HepG2 (cell line): ENCODE measurements around the gene HNRNPF. TPM values are rescaled to one million over a fixed set of nuclear protein-coding genes. Genes with fewer than 3 reads are reported as not detected.

Experiments used
- EP300 ChIP-seq, 3 experiments: sonication (generic) in 1 of 3; formaldehyde crosslinking in 1 of 3; IDR thresholded peaks; 2 replicates each; pipeline versions ENCODE4 v1.5.1 to v1.6.1; 2011 to 2020; ENCODE audit warnings: low read depth in 2 of 3, low read length in 2 of 3, borderline replicate concordance in 1 of 3, improper control_type of control experiment in 1 of 3, mild to moderate bottlenecking in 1 of 3, missing genetic modification reagents in 1 of 3, moderate library complexity in 1 of 3
- HHEX ChIP-seq: IDR thresholded peaks from 2 replicates; pipeline ENCODE4 v1.6.1; 2016; ENCODE audit warnings: control low read depth
- HOXA7 ChIP-seq: sonication (generic); formaldehyde crosslinking; IDR thresholded peaks from 2 replicates; pipeline ENCODE4 v1.8.1; 2022; ENCODE audit warnings: mild to moderate bottlenecking, missing genetic modification reagents, moderate library complexity
- NFE2L1 ChIP-seq: sonication (generic); formaldehyde crosslinking; IDR thresholded peaks from 2 replicates; pipeline ENCODE4 v1.4.0; 2020; ENCODE audit warnings: missing genetic modification reagents, mild to moderate bottlenecking, borderline replicate concordance
- RAD51 ChIP-seq: fragments of 450-650 bp; IDR thresholded peaks from 2 replicates; pipeline ENCODE4 v1.6.1; 2016; ENCODE audit warnings: borderline replicate concordance
- RBAK ChIP-seq: sonication (generic); formaldehyde crosslinking; IDR thresholded peaks from 2 replicates; pipeline ENCODE4 v1.5.1; 2020; ENCODE audit warnings: mild to moderate bottlenecking, missing genetic modification reagents
- REL ChIP-seq: sonication (generic); formaldehyde crosslinking; conservative IDR thresholded peaks from 2 replicates; pipeline ENCODE4 v1.8.0; 2022; ENCODE audit warnings: mild to moderate bottlenecking, missing genetic modification reagents, moderate library complexity
- SMAD1 ChIP-seq: sonication (generic); formaldehyde crosslinking; IDR thresholded peaks from 2 replicates; pipeline ENCODE4 v1.4.0; 2020; ENCODE audit warnings: missing genetic modification reagents, low read depth, mild to moderate bottlenecking, borderline replicate concordance
- SMAD3 ChIP-seq: sonication (generic); formaldehyde crosslinking; IDR thresholded peaks from 2 replicates; pipeline ENCODE4 v1.4.0; 2020; ENCODE audit warnings: missing genetic modification reagents
- STAG1 ChIP-seq: sonication (generic); formaldehyde crosslinking; IDR thresholded peaks from 2 replicates; pipeline ENCODE4 v1.4.0; 2020; ENCODE audit warnings: missing genetic modification reagents
- ZFP82 ChIP-seq: sonication (generic); formaldehyde crosslinking; IDR thresholded peaks from 2 replicates; pipeline ENCODE4 v1.5.1; 2020; ENCODE audit warnings: mild to moderate bottlenecking, missing genetic modification reagents, borderline replicate concordance
- ZNF20 ChIP-seq: sonication (generic); formaldehyde crosslinking; IDR thresholded peaks from 2 replicates; pipeline ENCODE4 v1.4.0; 2020; ENCODE audit warnings: mild to moderate bottlenecking, moderate library complexity, missing genetic modification reagents
- ZNF207 ChIP-seq: fragments of 450-650 bp; IDR thresholded peaks from 2 replicates; pipeline ENCODE4 v1.6.1; 2016; ENCODE audit warnings: antibody characterized with exemption, borderline replicate concordance
- ZNF24 ChIP-seq: fragments of 450-650 bp; IDR thresholded peaks from 2 replicates; pipeline ENCODE4 v1.6.1; 2017; ENCODE audit warnings: antibody characterized with exemption, mild to moderate bottlenecking
- ZNF510 ChIP-seq: sonication (generic); formaldehyde crosslinking; IDR thresholded peaks from 2 replicates; pipeline ENCODE4 v1.4.0; 2020; ENCODE audit warnings: low read depth, mild to moderate bottlenecking, missing genetic modification reagents
- ZNF841 ChIP-seq: sonication (generic); formaldehyde crosslinking; IDR thresholded peaks from 2 replicates; pipeline ENCODE4 v1.8.1; 2023; ENCODE audit warnings: missing genetic modification reagents, borderline replicate concordance
- polyA plus RNA-seq, 8 experiments: library from polyadenylated mRNA; depleted of rRNA in 3 of 8; stranded (reverse) in 7 of 8; unstranded in 1 of 8; fragments of >200 nt; fragmentation: Illumina TruSeq in 4 of 8; extraction: Trizol in 4 of 8; gene quantifications; 2 replicates each; pipeline versions ENCODE4 v1.2.1 to v1.2.3, GENCODE V29; 2011 to 2016; ENCODE audit warnings: low read depth in 4 of 8, missing spikeins in 1 of 8, mixed read lengths in 1 of 8; ENCODE audit not compliant: insufficient read depth in 1 of 8
- total RNA-seq, 5 experiments: library from RNA; depleted of rRNA; stranded (reverse); fragments of >200 nt; fragmentation: Illumina TruSeq; extraction: Trizol; gene quantifications; 2 replicates each; pipeline ENCODE4 v1.2.3, GENCODE V29; 2016; ENCODE audit warnings: low read depth in 1 of 5
- TF ChIP-seq, protein P1 (sequence below): sonication (generic); formaldehyde crosslinking; IDR thresholded peaks from 2 replicates; pipeline ENCODE4 v1.8.0; 2022; ENCODE audit warnings: missing genetic modification reagents, mild to moderate bottlenecking, moderate library complexity, borderline replicate concordance
- TF ChIP-seq, protein P2 (sequence below): sonication (generic); formaldehyde crosslinking; IDR thresholded peaks from 2 replicates; pipeline ENCODE4 v1.5.0; 2020; ENCODE audit warnings: mild to moderate bottlenecking, missing genetic modification reagents
- TF ChIP-seq, protein P3 (sequence below): sonication (generic); formaldehyde crosslinking; IDR thresholded peaks from 2 replicates; pipeline ENCODE4 v1.5.0; 2020; ENCODE audit warnings: missing genetic modification reagents
- TF ChIP-seq, protein P4 (sequence below): conservative IDR thresholded peaks from 2 replicates; pipeline ENCODE4 v1.6.1; 2018; ENCODE audit warnings: missing genetic modification reagents
- TF ChIP-seq, protein P5 (sequence below): fragments of 450-650 bp; IDR thresholded peaks from 2 replicates; pipeline ENCODE4 v1.6.1; 2017

The HNRNPF gene
- total and polyA plus RNA-seq, 2 of the 13 experiments (the other 11 are each of a cell fraction or from before 2014, with no cell fraction given), result 166 to 308 TPM

DNA sequence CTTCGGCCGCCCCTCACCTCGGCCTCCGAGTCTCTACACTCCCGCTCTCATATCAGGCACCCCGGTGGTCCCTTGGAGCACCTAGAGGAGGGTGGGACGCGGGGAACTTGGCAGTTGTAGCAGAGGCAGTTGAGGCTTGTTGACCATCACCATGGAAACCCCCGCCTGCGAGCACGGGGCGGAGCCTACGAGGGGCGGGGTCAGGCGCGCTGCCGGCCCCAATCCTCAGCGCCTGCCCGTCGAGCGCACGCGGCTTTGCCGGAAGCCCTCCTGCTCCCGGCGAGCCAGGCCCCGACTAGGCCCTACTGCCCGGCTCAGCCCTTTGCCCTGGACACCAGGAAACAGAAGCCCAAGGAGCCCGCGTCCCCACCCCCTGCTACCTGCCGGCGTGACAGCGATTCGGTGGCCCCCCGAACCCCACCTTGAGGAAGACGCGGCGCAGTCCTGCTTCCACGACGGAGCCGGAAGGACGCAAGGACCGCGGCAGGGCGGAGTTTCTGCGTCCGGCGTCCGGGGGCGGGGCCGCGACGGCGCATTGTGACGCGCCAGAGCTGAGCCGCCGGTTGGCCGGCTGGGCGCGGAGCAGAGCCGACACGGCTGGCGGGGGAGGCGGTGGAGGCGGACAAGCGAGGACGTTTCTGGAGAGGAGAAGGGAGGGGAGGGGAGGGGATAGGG lies at the start of gene HNRNPF (continued):
- TF ChIP-seq REL (CRISPR knock-in tag) (peak; percentile 74; the same call in 1 of the 2 replicates), ZNF20 (CRISPR knock-in tag) (no peak), SMAD1 (no peak), RAD51 (no peak), ZNF841 (CRISPR knock-in tag) (no peak), ZNF24 (no peak), RBAK (CRISPR knock-in tag) (no peak), NFE2L1 (CRISPR knock-in tag) (peak; percentile 37; the same call in 1 of the 2 replicates), ZFP82 (CRISPR knock-in tag) (peak; percentile 31; the same call in 1 of the 2 replicates), HHEX (CRISPR knock-in tag) (no peak), ZNF207 (no peak), STAG1 (CRISPR knock-in tag) (no peak), ZNF510 (CRISPR knock-in tag) (no peak), HOXA7 (CRISPR knock-in tag) (no peak), EP300 (IDR thresholded peaks at IDR 0.05; ENCODE audit: low read depth in 2 of 2, low read length in 2 of 2) (0 out of 4 replicates have a peak, but pooled peaks of 1 of the 2 experiments have one; percentile 18), EP300 (CRISPR knock-in tag; IDR thresholded peaks at IDR 0.05; ENCODE audit: borderline replicate concordance) (no peak), SMAD3 (CRISPR knock-in tag) (no peak)
- TF ChIP-seq, protein P1, sequence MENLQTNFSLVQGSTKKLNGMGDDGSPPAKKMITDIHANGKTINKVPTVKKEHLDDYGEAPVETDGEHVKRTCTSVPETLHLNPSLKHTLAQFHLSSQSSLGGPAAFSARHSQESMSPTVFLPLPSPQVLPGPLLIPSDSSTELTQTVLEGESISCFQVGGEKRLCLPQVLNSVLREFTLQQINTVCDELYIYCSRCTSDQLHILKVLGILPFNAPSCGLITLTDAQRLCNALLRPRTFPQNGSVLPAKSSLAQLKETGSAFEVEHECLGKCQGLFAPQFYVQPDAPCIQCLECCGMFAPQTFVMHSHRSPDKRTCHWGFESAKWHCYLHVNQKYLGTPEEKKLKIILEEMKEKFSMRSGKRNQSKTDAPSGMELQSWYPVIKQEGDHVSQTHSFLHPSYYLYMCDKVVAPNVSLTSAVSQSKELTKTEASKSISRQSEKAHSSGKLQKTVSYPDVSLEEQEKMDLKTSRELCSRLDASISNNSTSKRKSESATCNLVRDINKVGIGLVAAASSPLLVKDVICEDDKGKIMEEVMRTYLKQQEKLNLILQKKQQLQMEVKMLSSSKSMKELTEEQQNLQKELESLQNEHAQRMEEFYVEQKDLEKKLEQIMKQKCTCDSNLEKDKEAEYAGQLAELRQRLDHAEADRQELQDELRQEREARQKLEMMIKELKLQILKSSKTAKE (CRISPR knock-in tag), result no peak
- TF ChIP-seq, protein P2, sequence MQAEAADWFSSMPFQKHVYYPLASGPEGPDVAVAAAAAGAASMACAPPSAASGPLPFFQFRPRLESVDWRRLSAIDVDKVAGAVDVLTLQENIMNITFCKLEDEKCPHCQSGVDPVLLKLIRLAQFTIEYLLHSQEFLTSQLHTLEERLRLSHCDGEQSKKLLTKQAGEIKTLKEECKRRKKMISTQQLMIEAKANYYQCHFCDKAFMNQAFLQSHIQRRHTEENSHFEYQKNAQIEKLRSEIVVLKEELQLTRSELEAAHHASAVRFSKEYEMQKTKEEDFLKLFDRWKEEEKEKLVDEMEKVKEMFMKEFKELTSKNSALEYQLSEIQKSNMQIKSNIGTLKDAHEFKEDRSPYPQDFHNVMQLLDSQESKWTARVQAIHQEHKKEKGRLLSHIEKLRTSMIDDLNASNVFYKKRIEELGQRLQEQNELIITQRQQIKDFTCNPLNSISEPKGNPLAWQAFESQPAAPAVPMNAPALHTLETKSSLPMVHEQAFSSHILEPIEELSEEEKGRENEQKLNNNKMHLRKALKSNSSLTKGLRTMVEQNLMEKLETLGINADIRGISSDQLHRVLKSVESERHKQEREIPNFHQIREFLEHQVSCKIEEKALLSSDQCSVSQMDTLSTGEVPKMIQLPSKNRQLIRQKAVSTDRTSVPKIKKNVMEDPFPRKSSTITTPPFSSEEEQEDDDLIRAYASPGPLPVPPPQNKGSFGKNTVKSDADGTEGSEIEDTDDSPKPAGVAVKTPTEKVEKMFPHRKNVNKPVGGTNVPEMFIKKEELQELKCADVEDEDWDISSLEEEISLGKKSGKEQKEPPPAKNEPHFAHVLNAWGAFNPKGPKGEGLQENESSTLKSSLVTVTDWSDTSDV (CRISPR knock-in tag), result peak; percentile 91
- TF ChIP-seq, protein P3, sequence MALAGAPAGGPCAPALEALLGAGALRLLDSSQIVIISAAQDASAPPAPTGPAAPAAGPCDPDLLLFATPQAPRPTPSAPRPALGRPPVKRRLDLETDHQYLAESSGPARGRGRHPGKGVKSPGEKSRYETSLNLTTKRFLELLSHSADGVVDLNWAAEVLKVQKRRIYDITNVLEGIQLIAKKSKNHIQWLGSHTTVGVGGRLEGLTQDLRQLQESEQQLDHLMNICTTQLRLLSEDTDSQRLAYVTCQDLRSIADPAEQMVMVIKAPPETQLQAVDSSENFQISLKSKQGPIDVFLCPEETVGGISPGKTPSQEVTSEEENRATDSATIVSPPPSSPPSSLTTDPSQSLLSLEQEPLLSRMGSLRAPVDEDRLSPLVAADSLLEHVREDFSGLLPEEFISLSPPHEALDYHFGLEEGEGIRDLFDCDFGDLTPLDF, result peak; percentile 58; the same call in 1 of the 2 replicates
- TF ChIP-seq, protein P4, sequence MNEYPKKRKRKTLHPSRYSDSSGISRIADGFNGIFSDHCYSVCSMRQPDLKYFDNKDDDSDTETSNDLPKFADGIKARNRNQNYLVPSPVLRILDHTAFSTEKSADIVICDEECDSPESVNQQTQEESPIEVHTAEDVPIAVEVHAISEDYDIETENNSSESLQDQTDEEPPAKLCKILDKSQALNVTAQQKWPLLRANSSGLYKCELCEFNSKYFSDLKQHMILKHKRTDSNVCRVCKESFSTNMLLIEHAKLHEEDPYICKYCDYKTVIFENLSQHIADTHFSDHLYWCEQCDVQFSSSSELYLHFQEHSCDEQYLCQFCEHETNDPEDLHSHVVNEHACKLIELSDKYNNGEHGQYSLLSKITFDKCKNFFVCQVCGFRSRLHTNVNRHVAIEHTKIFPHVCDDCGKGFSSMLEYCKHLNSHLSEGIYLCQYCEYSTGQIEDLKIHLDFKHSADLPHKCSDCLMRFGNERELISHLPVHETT, result peak; percentile 56
- TF ChIP-seq, protein P5, sequence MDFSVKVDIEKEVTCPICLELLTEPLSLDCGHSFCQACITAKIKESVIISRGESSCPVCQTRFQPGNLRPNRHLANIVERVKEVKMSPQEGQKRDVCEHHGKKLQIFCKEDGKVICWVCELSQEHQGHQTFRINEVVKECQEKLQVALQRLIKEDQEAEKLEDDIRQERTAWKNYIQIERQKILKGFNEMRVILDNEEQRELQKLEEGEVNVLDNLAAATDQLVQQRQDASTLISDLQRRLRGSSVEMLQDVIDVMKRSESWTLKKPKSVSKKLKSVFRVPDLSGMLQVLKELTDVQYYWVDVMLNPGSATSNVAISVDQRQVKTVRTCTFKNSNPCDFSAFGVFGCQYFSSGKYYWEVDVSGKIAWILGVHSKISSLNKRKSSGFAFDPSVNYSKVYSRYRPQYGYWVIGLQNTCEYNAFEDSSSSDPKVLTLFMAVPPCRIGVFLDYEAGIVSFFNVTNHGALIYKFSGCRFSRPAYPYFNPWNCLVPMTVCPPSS, result no peak
